ENCODE data around the gene TMED3.

DNA sequence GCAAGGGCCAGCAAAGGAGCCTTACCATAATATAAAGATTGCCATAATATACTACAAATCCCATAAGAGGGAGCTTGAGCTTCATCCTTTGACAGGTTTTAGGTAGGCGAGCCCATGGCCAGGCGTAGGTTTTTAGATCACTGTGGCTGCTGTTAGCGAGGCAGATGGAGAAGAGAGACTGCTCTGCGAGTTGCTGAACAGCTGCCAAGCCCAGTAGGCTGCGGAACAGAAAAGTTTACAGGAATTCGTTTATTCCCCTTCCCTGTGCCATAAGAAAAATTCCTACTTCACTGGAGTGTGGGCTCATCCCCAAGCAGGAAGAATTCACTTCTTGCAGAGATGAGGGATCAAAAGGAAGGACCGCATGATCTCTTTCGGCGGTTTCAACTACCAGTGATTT lies 30.5 kb downstream of the TMED3 start:
- TF ChIP-seq, protein P1, sequence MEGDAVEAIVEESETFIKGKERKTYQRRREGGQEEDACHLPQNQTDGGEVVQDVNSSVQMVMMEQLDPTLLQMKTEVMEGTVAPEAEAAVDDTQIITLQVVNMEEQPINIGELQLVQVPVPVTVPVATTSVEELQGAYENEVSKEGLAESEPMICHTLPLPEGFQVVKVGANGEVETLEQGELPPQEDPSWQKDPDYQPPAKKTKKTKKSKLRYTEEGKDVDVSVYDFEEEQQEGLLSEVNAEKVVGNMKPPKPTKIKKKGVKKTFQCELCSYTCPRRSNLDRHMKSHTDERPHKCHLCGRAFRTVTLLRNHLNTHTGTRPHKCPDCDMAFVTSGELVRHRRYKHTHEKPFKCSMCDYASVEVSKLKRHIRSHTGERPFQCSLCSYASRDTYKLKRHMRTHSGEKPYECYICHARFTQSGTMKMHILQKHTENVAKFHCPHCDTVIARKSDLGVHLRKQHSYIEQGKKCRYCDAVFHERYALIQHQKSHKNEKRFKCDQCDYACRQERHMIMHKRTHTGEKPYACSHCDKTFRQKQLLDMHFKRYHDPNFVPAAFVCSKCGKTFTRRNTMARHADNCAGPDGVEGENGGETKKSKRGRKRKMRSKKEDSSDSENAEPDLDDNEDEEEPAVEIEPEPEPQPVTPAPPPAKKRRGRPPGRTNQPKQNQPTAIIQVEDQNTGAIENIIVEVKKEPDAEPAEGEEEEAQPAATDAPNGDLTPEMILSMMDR (IDR thresholded peaks at IDR 0.05 in 2 of 3, conservative IDR thresholded peaks at IDR 0.05 in 1 of 3; ENCODE audit: insufficient read depth in 2 of 3, low read depth in 1 of 3, low read length in 3 of 3): no peak
- TF ChIP-seq ZHX1 (conservative IDR thresholded peaks at IDR 0.05; ENCODE audit: low read length): no peak
- TF ChIP-seq TBL1XR1 (IDR thresholded peaks at IDR 0.05; ENCODE audit: low read length in 2 of 2): no peak
- no peak for TF ChIP-seq MAX (CRISPR knock-in tag; IDR thresholded peaks at IDR 0.05)
